HCT116 (cell line): ENCODE measurements around the gene DIAPH3.
A peak's percentile ranks its signal among the peaks of the same experiment; 100 is the strongest.

Source experiments
- CBX3 ChIP-seq: IDR thresholded peaks from 2 replicates; pipeline ENCODE4 v1.6.1; 2012; ENCODE audit warnings: low read depth
- CEBPB ChIP-seq: IDR thresholded peaks from 2 replicates; pipeline ENCODE4 v1.6.1; 2012; ENCODE audit warnings: low read depth
- EGR1 ChIP-seq: IDR thresholded peaks from 2 replicates; pipeline ENCODE4 v1.6.1; 2012; ENCODE audit warnings: low read depth
- EZH2 ChIP-seq: fragments of 200-600 bp; sonication (generic); IDR thresholded peaks from 2 replicates; pipeline ENCODE4 v1.6.1; 2017; ENCODE audit warnings: antibody characterized with exemption, mixed run types
- POLR2A ChIP-seq: IDR thresholded peaks from 2 replicates; pipeline ENCODE4 v1.7.0; 2011; ENCODE audit warnings: borderline replicate concordance; ENCODE audit not compliant: insufficient read depth, insufficient read length; ENCODE audit errors: extremely low read depth
- POLR2AphosphoS5 ChIP-seq: IDR thresholded peaks from 2 replicates; pipeline ENCODE4 v1.6.1; 2011; ENCODE audit warnings: mild to moderate bottlenecking, low read depth, low read length, moderate library complexity
- YY1 ChIP-seq: IDR thresholded peaks from 2 replicates; pipeline ENCODE4 v1.6.1; 2011; ENCODE audit warnings: low read length, low read depth, moderate library complexity, mild to moderate bottlenecking; ENCODE audit not compliant: insufficient replicate concordance; ENCODE audit errors: extremely low read depth
- TF ChIP-seq, protein P1 (sequence below), 3 experiments: fragments of 200-600 bp in 1 of 3; sonication (generic) in 1 of 3; IDR thresholded peaks in 2 of 3; conservative IDR thresholded peaks in 1 of 3; 2 replicates each; pipeline ENCODE4 v1.5.1; 2012 to 2017; ENCODE audit warnings: low read depth in 2 of 3, low read length in 2 of 3, antibody characterized with exemption in 1 of 3, borderline replicate concordance in 1 of 3, control low read depth in 1 of 3, mild to moderate bottlenecking in 1 of 3, mixed read lengths in 1 of 3, mixed run types in 1 of 3, moderate library complexity in 1 of 3; ENCODE audit not compliant: insufficient read depth in 1 of 3
- TF ChIP-seq, protein P2 (sequence below): IDR thresholded peaks from 2 replicates; pipeline ENCODE4 v1.6.1; 2011; ENCODE audit warnings: mild to moderate bottlenecking, low read length, moderate library complexity; ENCODE audit not compliant: insufficient replicate concordance; ENCODE audit errors: extremely low read depth
- TF ChIP-seq, protein P3 (sequence below): IDR thresholded peaks from 2 replicates; pipeline ENCODE4 v1.6.1; 2012; ENCODE audit warnings: low read depth
- TF ChIP-seq, protein P4 (sequence below): IDR thresholded peaks from 2 replicates; pipeline ENCODE4 v1.6.1; 2012

DNA sequence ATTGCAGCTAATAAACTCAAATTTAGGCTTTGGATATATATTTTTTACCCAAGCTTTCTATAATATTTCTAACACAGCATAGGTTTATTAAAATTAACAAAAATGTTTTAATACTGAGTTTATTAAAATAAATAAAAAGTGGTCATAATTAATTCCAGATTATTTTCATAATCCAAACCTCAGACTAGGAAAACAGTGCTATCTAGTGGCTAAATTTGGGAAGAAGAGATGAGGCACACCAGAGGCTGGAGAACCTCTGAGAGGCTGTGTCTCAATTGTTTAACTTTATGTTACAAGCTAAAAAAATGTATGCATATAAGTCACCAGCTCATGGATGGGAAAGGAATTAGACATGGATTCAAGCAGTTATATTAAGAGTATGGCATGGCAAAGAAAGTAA lies 392.5 kb downstream of the DIAPH3 start:
- TF ChIP-seq EZH2, result no peak
- TF ChIP-seq, protein P1, sequence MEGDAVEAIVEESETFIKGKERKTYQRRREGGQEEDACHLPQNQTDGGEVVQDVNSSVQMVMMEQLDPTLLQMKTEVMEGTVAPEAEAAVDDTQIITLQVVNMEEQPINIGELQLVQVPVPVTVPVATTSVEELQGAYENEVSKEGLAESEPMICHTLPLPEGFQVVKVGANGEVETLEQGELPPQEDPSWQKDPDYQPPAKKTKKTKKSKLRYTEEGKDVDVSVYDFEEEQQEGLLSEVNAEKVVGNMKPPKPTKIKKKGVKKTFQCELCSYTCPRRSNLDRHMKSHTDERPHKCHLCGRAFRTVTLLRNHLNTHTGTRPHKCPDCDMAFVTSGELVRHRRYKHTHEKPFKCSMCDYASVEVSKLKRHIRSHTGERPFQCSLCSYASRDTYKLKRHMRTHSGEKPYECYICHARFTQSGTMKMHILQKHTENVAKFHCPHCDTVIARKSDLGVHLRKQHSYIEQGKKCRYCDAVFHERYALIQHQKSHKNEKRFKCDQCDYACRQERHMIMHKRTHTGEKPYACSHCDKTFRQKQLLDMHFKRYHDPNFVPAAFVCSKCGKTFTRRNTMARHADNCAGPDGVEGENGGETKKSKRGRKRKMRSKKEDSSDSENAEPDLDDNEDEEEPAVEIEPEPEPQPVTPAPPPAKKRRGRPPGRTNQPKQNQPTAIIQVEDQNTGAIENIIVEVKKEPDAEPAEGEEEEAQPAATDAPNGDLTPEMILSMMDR (IDR thresholded peaks at IDR 0.05 in 2 of 3, conservative IDR thresholded peaks at IDR 0.05 in 1 of 3; ENCODE audit: borderline replicate concordance in 1 of 3, insufficient read depth in 1 of 3, low read depth in 2 of 3, low read length in 2 of 3), result peak; percentile 19 to 58 (median 51); a peak in 4 of 6 replicates
- no peak for TF ChIP-seq POLR2A
- no peak for TF ChIP-seq POLR2AphosphoS5
- TF ChIP-seq, protein P2, sequence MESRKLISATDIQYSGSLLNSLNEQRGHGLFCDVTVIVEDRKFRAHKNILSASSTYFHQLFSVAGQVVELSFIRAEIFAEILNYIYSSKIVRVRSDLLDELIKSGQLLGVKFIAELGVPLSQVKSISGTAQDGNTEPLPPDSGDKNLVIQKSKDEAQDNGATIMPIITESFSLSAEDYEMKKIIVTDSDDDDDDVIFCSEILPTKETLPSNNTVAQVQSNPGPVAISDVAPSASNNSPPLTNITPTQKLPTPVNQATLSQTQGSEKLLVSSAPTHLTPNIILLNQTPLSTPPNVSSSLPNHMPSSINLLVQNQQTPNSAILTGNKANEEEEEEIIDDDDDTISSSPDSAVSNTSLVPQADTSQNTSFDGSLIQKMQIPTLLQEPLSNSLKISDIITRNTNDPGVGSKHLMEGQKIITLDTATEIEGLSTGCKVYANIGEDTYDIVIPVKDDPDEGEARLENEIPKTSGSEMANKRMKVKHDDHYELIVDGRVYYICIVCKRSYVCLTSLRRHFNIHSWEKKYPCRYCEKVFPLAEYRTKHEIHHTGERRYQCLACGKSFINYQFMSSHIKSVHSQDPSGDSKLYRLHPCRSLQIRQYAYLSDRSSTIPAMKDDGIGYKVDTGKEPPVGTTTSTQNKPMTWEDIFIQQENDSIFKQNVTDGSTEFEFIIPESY, result no peak
- TF ChIP-seq, protein P3, sequence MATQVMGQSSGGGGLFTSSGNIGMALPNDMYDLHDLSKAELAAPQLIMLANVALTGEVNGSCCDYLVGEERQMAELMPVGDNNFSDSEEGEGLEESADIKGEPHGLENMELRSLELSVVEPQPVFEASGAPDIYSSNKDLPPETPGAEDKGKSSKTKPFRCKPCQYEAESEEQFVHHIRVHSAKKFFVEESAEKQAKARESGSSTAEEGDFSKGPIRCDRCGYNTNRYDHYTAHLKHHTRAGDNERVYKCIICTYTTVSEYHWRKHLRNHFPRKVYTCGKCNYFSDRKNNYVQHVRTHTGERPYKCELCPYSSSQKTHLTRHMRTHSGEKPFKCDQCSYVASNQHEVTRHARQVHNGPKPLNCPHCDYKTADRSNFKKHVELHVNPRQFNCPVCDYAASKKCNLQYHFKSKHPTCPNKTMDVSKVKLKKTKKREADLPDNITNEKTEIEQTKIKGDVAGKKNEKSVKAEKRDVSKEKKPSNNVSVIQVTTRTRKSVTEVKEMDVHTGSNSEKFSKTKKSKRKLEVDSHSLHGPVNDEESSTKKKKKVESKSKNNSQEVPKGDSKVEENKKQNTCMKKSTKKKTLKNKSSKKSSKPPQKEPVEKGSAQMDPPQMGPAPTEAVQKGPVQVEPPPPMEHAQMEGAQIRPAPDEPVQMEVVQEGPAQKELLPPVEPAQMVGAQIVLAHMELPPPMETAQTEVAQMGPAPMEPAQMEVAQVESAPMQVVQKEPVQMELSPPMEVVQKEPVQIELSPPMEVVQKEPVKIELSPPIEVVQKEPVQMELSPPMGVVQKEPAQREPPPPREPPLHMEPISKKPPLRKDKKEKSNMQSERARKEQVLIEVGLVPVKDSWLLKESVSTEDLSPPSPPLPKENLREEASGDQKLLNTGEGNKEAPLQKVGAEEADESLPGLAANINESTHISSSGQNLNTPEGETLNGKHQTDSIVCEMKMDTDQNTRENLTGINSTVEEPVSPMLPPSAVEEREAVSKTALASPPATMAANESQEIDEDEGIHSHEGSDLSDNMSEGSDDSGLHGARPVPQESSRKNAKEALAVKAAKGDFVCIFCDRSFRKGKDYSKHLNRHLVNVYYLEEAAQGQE, result no peak
- no peak for TF ChIP-seq CEBPB
- TF ChIP-seq EGR1, result no peak
- TF ChIP-seq, protein P4, sequence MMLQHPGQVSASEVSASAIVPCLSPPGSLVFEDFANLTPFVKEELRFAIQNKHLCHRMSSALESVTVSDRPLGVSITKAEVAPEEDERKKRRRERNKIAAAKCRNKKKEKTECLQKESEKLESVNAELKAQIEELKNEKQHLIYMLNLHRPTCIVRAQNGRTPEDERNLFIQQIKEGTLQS, result no peak
- TF ChIP-seq YY1, result no peak
- no peak for TF ChIP-seq CBX3
